MM.1S (cell line): Measurements from ENCODE around the gene PWP2.
"Not testable (repeated sequence)": the region's sequence is repeated elsewhere in the genome, so short reads cannot be mapped to it uniquely, and the experiment has no call there.

Experiments used
- DNase-seq: peaks from one replicate; pipeline ENCODE4 v3.0.0-alpha.2; 2015
- H2AFZ ChIP-seq: fragments of 300-600 bp; sonication (generic); 2 replicates; pipeline ENCODE4 v1.6.0; 2016; ENCODE audit warnings: antibody characterized with exemption, low read length
- H3F3A ChIP-seq: fragments of 300-600 bp; sonication (generic); 2 replicates; pipeline ENCODE4 v1.6.1; 2016; ENCODE audit warnings: mild to moderate bottlenecking, antibody characterized with exemption, low read length, moderate library complexity, mixed read lengths; ENCODE audit not compliant: insufficient read depth
- H3K27ac ChIP-seq: fragments of 300-600 bp; sonication (generic); 2 replicates; pipeline ENCODE4 v1.5.1; 2016; ENCODE audit warnings: mild to moderate bottlenecking, low read length
- H3K27me3 ChIP-seq: fragments of 300-600 bp; sonication (generic); replicated peaks from 2 replicates; pipeline ENCODE4 v1.6.0; 2016; ENCODE audit warnings: low read length; ENCODE audit not compliant: insufficient read depth
- H3K36me3 ChIP-seq: fragments of 300-600 bp; sonication (generic); replicated peaks from 2 replicates; pipeline ENCODE4 v1.6.1; 2016; ENCODE audit warnings: mild to moderate bottlenecking, low read length, mixed read lengths; ENCODE audit not compliant: insufficient read depth
- H3K4me1 ChIP-seq: fragments of 300-600 bp; sonication (generic); 2 replicates; pipeline ENCODE4 v1.6.1; 2016; ENCODE audit warnings: low read length, mixed read lengths
- H3K4me2 ChIP-seq: fragments of 300-600 bp; sonication (generic); 2 replicates; pipeline ENCODE4 v1.6.0; 2016; ENCODE audit warnings: low read depth, low read length
- H3K4me3 ChIP-seq: fragments of 300-600 bp; sonication (generic); 2 replicates; pipeline ENCODE4 v1.5.1; 2016; ENCODE audit warnings: low read length, mixed read lengths
- H3K79me2 ChIP-seq: fragments of 300-600 bp; sonication (generic); 2 replicates; pipeline ENCODE4 v1.6.1; 2016; ENCODE audit warnings: mixed run types, low read length, mixed read lengths
- H3K9ac ChIP-seq: fragments of 300-600 bp; sonication (generic); 2 replicates; pipeline ENCODE4 v1.6.1; 2016; ENCODE audit warnings: low read length, mixed read lengths
- H3K9me2 ChIP-seq: fragments of 300-600 bp; sonication (generic); replicated peaks from 2 replicates; pipeline ENCODE4 v1.6.1; 2016; ENCODE audit warnings: mild to moderate bottlenecking, low read length, mixed read lengths; ENCODE audit not compliant: insufficient read depth
- H3K9me3 ChIP-seq: fragments of 300-600 bp; sonication (generic); replicated peaks from 2 replicates; pipeline ENCODE4 v1.6.1; 2016; ENCODE audit warnings: mild to moderate bottlenecking, low read length, mixed read lengths; ENCODE audit not compliant: insufficient read depth
- H4K20me1 ChIP-seq: fragments of 300-600 bp; sonication (generic); 2 replicates; pipeline ENCODE4 v1.6.1; 2016; ENCODE audit warnings: mild to moderate bottlenecking, low read length, moderate library complexity, mixed read lengths; ENCODE audit not compliant: insufficient read depth
- CTCF ChIP-seq: fragments of 300-600 bp; sonication (generic); IDR thresholded peaks from 2 replicates; pipeline ENCODE4 v1.5.1; 2016; ENCODE audit warnings: antibody characterized with exemption, low read length, mixed read lengths
- EZH2 ChIP-seq: fragments of 300-600 bp; sonication (generic); optimal IDR thresholded peaks from 2 replicates; pipeline ENCODE3; 2017; ENCODE audit warnings: low read depth, mild to moderate bottlenecking, antibody characterized with exemption, low read length, mixed read lengths
- EZH2phosphoT487 ChIP-seq: fragments of 300-600 bp; sonication (generic); IDR thresholded peaks from 2 replicates; pipeline ENCODE4 v1.6.1; 2018; ENCODE audit warnings: antibody characterized with exemption, low read length

The PWP2 gene

DNA sequence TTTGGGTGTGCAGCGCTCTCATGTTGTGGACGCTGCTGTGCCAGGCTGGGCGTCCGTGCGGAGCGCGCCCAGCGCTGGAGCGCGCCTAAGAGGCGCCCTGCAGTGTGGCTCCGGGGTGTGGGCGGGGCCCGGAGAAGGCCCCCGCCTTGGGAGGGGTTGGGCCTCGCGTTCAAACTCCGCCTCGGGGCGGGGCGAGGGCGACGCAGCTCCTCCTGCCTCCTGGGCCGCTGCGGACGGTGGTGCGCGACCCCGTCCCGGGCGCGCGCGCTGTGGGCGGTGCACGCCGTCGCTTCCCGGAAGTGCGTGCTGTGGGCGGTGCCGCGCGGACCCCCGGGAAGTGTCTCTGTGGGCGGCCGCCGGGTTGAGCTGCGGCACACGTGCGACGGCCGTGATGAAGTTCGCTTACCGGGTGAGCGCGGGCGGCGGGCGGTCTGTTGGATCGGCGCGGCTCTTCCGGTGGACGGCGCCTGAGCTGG is at the start of gene PWP2:
PWP2 (plus strand) TSS at position 374 of the 476 bp plus-strand sequence; CDS start at position 392, 18 bp downstream.
- not testable (repeated sequence) for H3K4me2 ChIP-seq, H3F3A ChIP-seq, H3K9me2 ChIP-seq, H3K79me2 ChIP-seq, H3K4me1 ChIP-seq, DNase-seq, H2AFZ ChIP-seq, H3K9me3 ChIP-seq, H3K36me3 ChIP-seq, H4K20me1 ChIP-seq, H3K27ac ChIP-seq, H3K27me3 ChIP-seq
- peak within 1 kb of the TSS; percentile 48; the same call in 1 of the 2 replicates for H3K9ac ChIP-seq
- H3K4me3 ChIP-seq: peak within 1 kb of the TSS; percentile 47; the same call in 1 of the 2 replicates

- Histone ChIP-seq H2AFZ (no peak overlapping the region), H4K20me1 (no peaks in the 10 kb centered on the region), H3K9me2 (no peaks in the 10 kb centered on the region), H3K79me2 (peaks cover 42% of the 10 kb centered on the region), H3K4me1 (no peaks in the 10 kb centered on the region), H3K4me2 (no peak overlapping the region), H3K4me3 (no peak overlapping the region), H3K9me3 (no peaks in the 10 kb centered on the region), H3F3A (no peaks in the 10 kb centered on the region), H3K36me3 (no peaks in the 10 kb centered on the region; the same call in 1 of the 2 replicates), H3K27ac (no peak overlapping the region), H3K9ac (no peak overlapping the region), H3K27me3 (no peaks in the 10 kb centered on the region)
- DNase-seq: no peak
- TF ChIP-seq EZH2: no peak
- TF ChIP-seq EZH2phosphoT487: no peak
- no peak for TF ChIP-seq CTCF
Measured at GRCh38 chr21:44057960-44058651, 49.1 kb upstream of the PWP2 start.

DNA sequence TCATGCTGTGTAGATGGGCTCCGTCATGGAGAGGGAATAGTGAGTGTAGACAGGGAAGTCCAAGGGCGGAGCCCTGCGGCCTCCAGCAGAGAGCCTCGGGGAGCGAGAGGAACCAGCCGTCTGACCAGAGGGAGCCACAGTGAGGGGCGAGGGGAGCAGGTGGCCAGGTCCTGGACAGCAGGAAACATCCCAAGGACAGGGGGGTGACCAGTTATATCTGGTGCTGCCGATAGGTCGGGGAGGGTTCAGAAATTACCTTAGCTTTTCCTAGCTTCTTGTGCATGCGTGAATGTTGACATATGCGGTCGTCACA is 48.6 kb upstream of the PWP2 start:
- no peaks in the 10 kb centered on the region for H3K9me3 ChIP-seq
- H3K9me2 ChIP-seq: no peaks in the 10 kb centered on the region
- no peak overlapping the region for H3K4me2 ChIP-seq
- DNase-seq: no peak
- H3K79me2 ChIP-seq: peaks cover 38% of the 10 kb centered on the region
- H3K36me3 ChIP-seq: no peaks in the 10 kb centered on the region; the same call in 1 of the 2 replicates
- H3K4me3 ChIP-seq: no peak overlapping the region
- no peak overlapping the region for H3K9ac ChIP-seq
- no peaks in the 10 kb centered on the region for H3K27me3 ChIP-seq
- no peaks in the 10 kb centered on the region for H4K20me1 ChIP-seq
- no peak overlapping the region for H2AFZ ChIP-seq
- no peaks in the 10 kb centered on the region for H3K4me1 ChIP-seq
- no peaks in the 10 kb centered on the region for H3F3A ChIP-seq
- H3K27ac ChIP-seq: no peak overlapping the region
- TF ChIP-seq EZH2phosphoT487 (no peak), CTCF (no peak), EZH2 (no peak)

DNA sequence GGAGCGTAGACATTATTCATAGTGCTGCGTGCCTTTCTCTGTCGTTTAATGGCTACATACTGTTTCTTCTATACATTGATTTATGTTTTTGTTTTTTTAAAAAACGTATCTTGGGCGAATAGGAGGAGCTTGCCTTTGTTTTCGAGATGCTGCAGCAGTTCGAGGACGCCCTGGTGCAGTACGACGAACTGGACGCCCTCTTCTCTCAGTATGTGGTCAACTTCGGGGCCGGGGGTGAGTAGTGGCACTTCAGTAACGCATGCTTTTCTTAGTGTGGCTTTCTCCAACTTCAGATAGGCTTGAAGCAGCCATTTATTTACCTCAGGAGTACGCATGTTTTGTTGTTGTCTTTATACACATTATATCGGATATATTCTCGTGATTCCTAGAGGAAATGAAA is 48.2 kb upstream of the PWP2 start:
- H3K27me3 ChIP-seq: no peaks in the 10 kb centered on the region
- no peaks in the 10 kb centered on the region for H3K4me1 ChIP-seq
- H2AFZ ChIP-seq: no peak overlapping the region
- no peak overlapping the region for H3K27ac ChIP-seq
- no peak overlapping the region for H3K9ac ChIP-seq
- H4K20me1 ChIP-seq: no peaks in the 10 kb centered on the region
- no peaks in the 10 kb centered on the region for H3K9me3 ChIP-seq
- no peaks in the 10 kb centered on the region for H3F3A ChIP-seq
- H3K36me3 ChIP-seq: no peaks in the 10 kb centered on the region; the same call in 1 of the 2 replicates
- no peak for DNase-seq
- H3K4me2 ChIP-seq: no peak overlapping the region
- TF ChIP-seq CTCF (no peak), EZH2phosphoT487 (no peak), EZH2 (no peak)
- peaks cover 38% of the 10 kb centered on the region for H3K79me2 ChIP-seq
- H3K4me3 ChIP-seq: no peak overlapping the region
- H3K9me2 ChIP-seq: no peaks in the 10 kb centered on the region
